H1 (cell line): Measurements from ENCODE around the gene DLGAP3. TPM values are rescaled to one million over a fixed set of nuclear protein-coding genes. Genes with fewer than 3 reads are reported as not detected.

Experiments
- CTCF ChIA-PET: fragments of 300-600 bp; sonication (Branson Sonifier 250); formaldehyde crosslinking; loops from one replicate; lab custom pipeline; 2021; ENCODE audit not compliant: partially characterized antibody; lab: Charles Lee
- POLR2A ChIA-PET: fragments of 300-600 bp; sonication (Branson Sonifier 250); formaldehyde crosslinking; loops from one replicate; lab custom pipeline; 2021; ENCODE audit warnings: inconsistent platforms; ENCODE audit not compliant: partially characterized antibody; lab: Charles Lee
- DNase-seq, 2 experiments: peaks; one replicate each; pipeline versions ENCODE4 v3.0.0 to v3.0.0-alpha.2; 2010 to 2022; ENCODE audit warnings: low spot score in 2 of 2, low read depth in 1 of 2, mixed read lengths in 1 of 2
- FAIRE-seq: peaks from 2 replicates; lab custom pipeline; 2011; peaks lifted over from hg19 to GRCh38; lab: Jason Lieb, UNC
- H2AFZ ChIP-seq: 2 replicates; pipeline ENCODE4 v1.8.1; 2012; ENCODE audit warnings: low read length, inconsistent platforms
- H2AK5ac ChIP-seq: 2 replicates; pipeline ENCODE4 v1.6.1; 2013; ENCODE audit warnings: low read depth, low read length
- H2BK120ac ChIP-seq: replicated peaks from 2 replicates; pipeline ENCODE3; 2013; ENCODE audit warnings: low read depth, low read length, inconsistent platforms
- H2BK12ac ChIP-seq: 2 replicates; pipeline ENCODE4 v1.6.1; 2013; ENCODE audit warnings: low read depth, low read length
- H2BK15ac ChIP-seq: 2 replicates; pipeline ENCODE4 v1.6.1; 2013; ENCODE audit warnings: low read length
- H2BK20ac ChIP-seq: 2 replicates; pipeline ENCODE4 v1.6.1; 2013; ENCODE audit warnings: low read length
- H2BK5ac ChIP-seq: 2 replicates; pipeline ENCODE4 v1.6.1; 2013; ENCODE audit warnings: low read depth, low read length
- H3K14ac ChIP-seq: 2 replicates; pipeline ENCODE4 v1.6.1; 2013; ENCODE audit warnings: inconsistent platforms; ENCODE audit not compliant: insufficient read length
- H3K18ac ChIP-seq: 2 replicates; pipeline ENCODE4 v1.6.1; 2013; ENCODE audit warnings: low read length; ENCODE audit errors: extremely low read depth
- H3K23ac ChIP-seq: 2 replicates; pipeline ENCODE4 v1.6.1; 2013; ENCODE audit warnings: inconsistent platforms; ENCODE audit not compliant: insufficient read length
- H3K23me2 ChIP-seq: 2 replicates; pipeline ENCODE4 v1.6.1; 2013; ENCODE audit warnings: low read depth, low read length
- H3K27ac ChIP-seq: 2 replicates; pipeline ENCODE4 v1.6.1; 2011; ENCODE audit warnings: low read depth, low read length, inconsistent platforms
- H3K27me3 ChIP-seq, 4 experiments: replicated peaks in 1 of 4; 1 replicate in 1 of 4; 2 replicates in 3 of 4; pipeline versions ENCODE4 v1.6.1 to v1.8.1; 2011 to 2013; ENCODE audit warnings: low read length in 3 of 4, mild to moderate bottlenecking in 3 of 4, inconsistent platforms in 2 of 4, mixed read lengths in 2 of 4, moderate library complexity in 1 of 4; ENCODE audit not compliant: control insufficient read depth in 3 of 4, insufficient read depth in 3 of 4; ENCODE audit errors: extremely low read depth in 1 of 4
- H3K36me3 ChIP-seq, 4 experiments: 2 replicates each; pipeline versions ENCODE4 v1.6.1 to v1.8.1; 2011 to 2013; ENCODE audit warnings: mild to moderate bottlenecking in 4 of 4, low read length in 3 of 4, moderate library complexity in 2 of 4, control low read depth in 1 of 4, inconsistent platforms in 1 of 4; ENCODE audit not compliant: insufficient read depth in 4 of 4, control insufficient read depth in 2 of 4
- H3K4ac ChIP-seq: replicated peaks from 2 replicates; pipeline ENCODE3; 2013; ENCODE audit warnings: low read length, low read depth, mixed read lengths, inconsistent platforms; ENCODE audit not compliant: insufficient read length
- H3K4me1 ChIP-seq, 4 experiments: replicated peaks in 1 of 4; 1 replicate in 1 of 4; 2 replicates in 3 of 4; pipeline versions ENCODE4 v1.6.1 to v1.8.1; 2011 to 2013; ENCODE audit warnings: low read length in 3 of 4, inconsistent platforms in 2 of 4, mixed read lengths in 1 of 4; ENCODE audit not compliant: insufficient read depth in 4 of 4, control insufficient read depth in 3 of 4
- H3K4me2 ChIP-seq, 2 experiments: 2 replicates each; pipeline versions ENCODE4 v1.6.1 to v1.8.1; 2011 to 2013; ENCODE audit warnings: low read depth in 2 of 2, low read length in 2 of 2, control low read depth in 1 of 2, inconsistent platforms in 1 of 2, mild to moderate bottlenecking in 1 of 2; ENCODE audit not compliant: insufficient read depth in 1 of 2
- H3K4me3 ChIP-seq, 4 experiments: fragments of 200-600, 300-600 bp in 1 of 4; sonication (generic), shearing (Covaris generic), sonication (Bioruptor Twin) in 1 of 4; 2 replicates each; pipeline versions ENCODE4 v1.5.1 to v1.8.1; 2011 to 2016; ENCODE audit warnings: low read length in 4 of 4, low read depth in 3 of 4, control low read depth in 2 of 4, inconsistent platforms in 2 of 4, mild to moderate bottlenecking in 2 of 4, mixed read lengths in 1 of 4, moderate library complexity in 1 of 4; ENCODE audit not compliant: insufficient read depth in 2 of 4; ENCODE audit errors: extremely low read depth in 1 of 4
- H3K56ac ChIP-seq: replicated peaks from 2 replicates; pipeline ENCODE3; 2013; ENCODE audit warnings: low read depth, mild to moderate bottlenecking, mixed read lengths, low read length, inconsistent platforms; ENCODE audit not compliant: insufficient read length
- H3K79me1 ChIP-seq: 2 replicates; pipeline ENCODE4 v1.6.1; 2013; ENCODE audit warnings: low read depth, low read length, control low read depth
- H3K79me2 ChIP-seq, 2 experiments: 2 replicates each; pipeline versions ENCODE4 v1.6.1 to v1.8.1; 2012 to 2013; ENCODE audit warnings: low read length in 2 of 2, mild to moderate bottlenecking in 2 of 2, inconsistent platforms in 1 of 2; ENCODE audit not compliant: insufficient read depth in 2 of 2, control insufficient read depth in 1 of 2
- H3K9ac ChIP-seq, 4 experiments: replicated peaks in 1 of 4; 1 replicate in 1 of 4; 2 replicates in 3 of 4; pipeline versions ENCODE4 v1.6.1 to v1.8.1; 2011 to 2013; ENCODE audit warnings: low read depth in 3 of 4, low read length in 3 of 4, control low read depth in 2 of 4, mild to moderate bottlenecking in 2 of 4, moderate library complexity in 2 of 4, inconsistent platforms in 1 of 4; ENCODE audit errors: extremely low read depth in 1 of 4
- H3K9me3 ChIP-seq, 2 experiments: 2 replicates each; pipeline versions ENCODE4 v1.6.1 to v1.8.1; 2012 to 2013; ENCODE audit warnings: mild to moderate bottlenecking in 2 of 2, moderate library complexity in 2 of 2, control low read depth in 1 of 2, inconsistent platforms in 1 of 2, low read depth in 1 of 2, low read length in 1 of 2, mixed read lengths in 1 of 2; ENCODE audit not compliant: insufficient read depth in 2 of 2
- H4K20me1 ChIP-seq, 2 experiments: replicated peaks in 1 of 2; 2 replicates each; pipeline versions ENCODE3 to v1.8.1; 2011 to 2013; ENCODE audit warnings: inconsistent platforms in 2 of 2, low read length in 2 of 2, mild to moderate bottlenecking in 1 of 2; ENCODE audit not compliant: insufficient read depth in 2 of 2, control insufficient read depth in 1 of 2
- H4K5ac ChIP-seq: 2 replicates; pipeline ENCODE4 v1.6.1; 2013; ENCODE audit warnings: low read length, low read depth, mixed read lengths, inconsistent platforms; ENCODE audit not compliant: insufficient read length
- H4K8ac ChIP-seq: 2 replicates; pipeline ENCODE4 v1.8.0; 2013; ENCODE audit warnings: mild to moderate bottlenecking, moderate library complexity, low read length, inconsistent platforms; ENCODE audit not compliant: insufficient read depth; ENCODE audit errors: extremely low read depth
- H4K91ac ChIP-seq: replicated peaks from 2 replicates; pipeline ENCODE3; 2013; ENCODE audit warnings: low read length, mixed read lengths, inconsistent platforms; ENCODE audit not compliant: insufficient read length
- E2F6 ChIP-seq: IDR thresholded peaks from 2 replicates; pipeline ENCODE4 v1.6.1; 2012; ENCODE audit warnings: inconsistent platforms
- NRF1 ChIP-seq: IDR thresholded peaks from 2 replicates; pipeline ENCODE4 v1.6.1; 2011; ENCODE audit warnings: mild to moderate bottlenecking, low read depth, low read length, improper control_type of control experiment
- RNF2 ChIP-seq: fragments of 200-900, 300-1000 bp; sonication (generic); IDR thresholded peaks from 2 replicates; pipeline ENCODE4 v1.7.1; 2016; ENCODE audit warnings: borderline replicate concordance, low read depth, mild to moderate bottlenecking, antibody characterized with exemption, low read length; ENCODE audit not compliant: poor library complexity, severe bottlenecking; ENCODE audit errors: missing control alignments
- RXRA ChIP-seq: IDR thresholded peaks from 2 replicates; pipeline ENCODE4 v1.6.1; 2011; ENCODE audit warnings: low read depth, mild to moderate bottlenecking, low read length, moderate library complexity; ENCODE audit not compliant: insufficient read depth
- USF2 ChIP-seq: IDR thresholded peaks from 2 replicates; pipeline ENCODE4 v1.6.1; 2011; ENCODE audit warnings: low read length, improper control_type of control experiment
- WGBS, 2 experiments: shearing (Covaris generic) in 1 of 2; methylation state at CpG; one replicate each; pipeline versions ENCODE4 v1.1.6 to v1.1.7; 2013 to 2015; ENCODE audit warnings: low lambda C conversion rate in 2 of 2, mixed read lengths in 2 of 2, inconsistent platforms in 1 of 2, low coverage in 1 of 2, missing lambda C conversion rate in 1 of 2; ENCODE audit not compliant: insufficient replicate concordance in 2 of 2, insufficient coverage in 1 of 2, insufficient read length in 1 of 2; ENCODE audit errors: extremely low coverage in 1 of 2, missing lambda C conversion rate in 1 of 2; 5-methylcytosine and 5-hydroxymethylcytosine counted together
- polyA plus RNA-seq, 7 experiments: library from polyadenylated mRNA; depleted of rRNA in 3 of 7; stranded (reverse) in 5 of 7; unstranded in 2 of 7; fragments of >200 nt in 5 of 7; fragments of 200-250 nt in 2 of 7; gene quantifications; 1 replicate in 5 of 7; 2 replicates in 1 of 7; 4 replicates in 1 of 7; pipeline versions ENCODE4 v1.2.1 to v1.2.3, GENCODE V29; 2011 to 2013; ENCODE audit warnings: missing spikeins in 2 of 7, mixed read lengths in 2 of 7
- total RNA-seq: library from RNA; stranded (reverse); fragmentation: NEBNext Ultra II Directional; extraction: Animal tissue kit (Norgen Biotek cat#: 25700); gene quantifications from 2 replicates; pipeline ENCODE4 v1.2.1, GENCODE V29; 2021

The DLGAP3 gene
- total and polyA plus RNA-seq, 2 of the 8 experiments (the other 6 are each of a cell fraction or from before 2014, with no cell fraction given) = 3.8 to 13.2 TPM

GRCh38 chr1:34844252-34844634 lies 85.2 kb downstream of the DLGAP3 start:
- Histone ChIP-seq H4K20me1 (no peaks in the 10 kb centered on the region), H2AK5ac (0 out of 2 replicates have a peak overlapping the region, but pooled peaks have one; percentile 82), H3K18ac (peak overlapping the region; percentile 51), H4K91ac (peak overlapping the region; percentile 2), H3K4me2 (peak overlapping the region; percentile 42 to 65), H3K27ac (no peak overlapping the region), H2BK5ac (peak overlapping the region; percentile 85; the same call in 1 of the 2 replicates), H3K27me3 (no peaks in the 10 kb centered on the region), H2AFZ (no peak overlapping the region), H3K56ac (no peak overlapping the region), H2BK20ac (peak overlapping the region; percentile 49; the same call in 1 of the 2 replicates), H3K4me1 (peaks cover 16 to 27% (median 18%) of the 10 kb centered on the region in 4 experiments), H3K79me2 (no peaks in the 10 kb centered on the region), H3K9ac (no peak overlapping the region), H3K36me3 (no peaks in the 10 kb centered on the region), H2BK120ac (no peak overlapping the region), H3K14ac (no peak overlapping the region), H4K5ac (no peak overlapping the region), H3K23me2 (no peaks in the 10 kb centered on the region), H2BK12ac (peak overlapping the region; percentile 91), H3K9me3 (no peaks in the 10 kb centered on the region), H3K4ac (no peak overlapping the region), H3K4me3 (0 out of 8 replicates have a peak overlapping the region, but pooled peaks of 2 of the 4 experiments have one; percentile 12 to 23), H3K23ac (no peak overlapping the region), H2BK15ac (no peak overlapping the region; the same call in 1 of the 2 replicates), H3K79me1 (no peaks in the 10 kb centered on the region), H4K8ac (no peak overlapping the region)
- POLR2A ChIA-PET = interaction anchor here (0.7 to 1.4 kb wide), 4 partner anchors 9 to 627 kb away, joined by 3 read pairs; partner anchors contain the start of gene SMIM12
- TF ChIP-seq RXRA (0 out of 2 replicates have a peak, but pooled peaks have one; percentile 51), RNF2 (no peak), E2F6 (0 out of 2 replicates have a peak, but pooled peaks have one; percentile 28), USF2 (no peak), NRF1 (no peak)
- 65% methylated on average over 4 of the region's 4 CpGs; no CpG with 5 or more reads in 1 of the 2 experiments for WGBS, 2 experiments
- FAIRE-seq = no peak
- CTCF ChIA-PET = interaction anchor here (0.6 to 14.3 kb wide), 10 partner anchors 9 to 354 kb away, joined by 3 to 230 read pairs (median 5); partner anchors contain the start of gene GJA4
- no peak for DNase-seq
